Smooth muscle cell (in vitro differentiated cells): ENCODE measurements around the gene BHLHE40. TPM values are rescaled to one million over a fixed set of nuclear protein-coding genes. Genes with fewer than 3 reads are reported as not detected.
"Not testable (repeated sequence)": the region's sequence is repeated elsewhere in the genome, so short reads cannot be mapped to it uniquely, and the experiment has no call there.

Source experiments
- DNase-seq: peaks from one replicate; lab custom pipeline; 2025; ENCODE audit not compliant: unreplicated experiment; lab: John Stamatoyannopoulos, UW
- H2AFZ ChIP-seq: fragments of 200-600 bp; sonication (generic); 2 replicates; pipeline ENCODE4 v1.6.0; 2016; ENCODE audit warnings: antibody characterized with exemption, low read depth, mild to moderate bottlenecking
- H3F3A ChIP-seq: fragments of 200-600 bp; sonication (generic); 2 replicates; pipeline ENCODE4 v1.6.0; 2017; ENCODE audit warnings: antibody characterized with exemption, low read depth
- H3K27ac ChIP-seq: fragments of 200-600 bp; sonication (generic); 2 replicates; pipeline ENCODE4 v1.5.1; 2016; ENCODE audit warnings: low read depth, mild to moderate bottlenecking
- H3K27me3 ChIP-seq: fragments of 200-600 bp; sonication (generic); 2 replicates; pipeline ENCODE4 v1.6.1; 2016; ENCODE audit warnings: low read depth, mild to moderate bottlenecking
- H3K36me3 ChIP-seq: fragments of 200-600 bp; sonication (generic); 2 replicates; pipeline ENCODE4 v1.5.1; 2016; ENCODE audit warnings: low read depth
- H3K4me1 ChIP-seq: fragments of 200-600 bp; sonication (generic); 2 replicates; pipeline ENCODE4 v1.5.1; 2016; ENCODE audit warnings: low read depth
- H3K4me2 ChIP-seq: fragments of 200-600 bp; sonication (generic); 2 replicates; pipeline ENCODE4 v1.6.0; 2016; ENCODE audit warnings: mild to moderate bottlenecking
- H3K4me3 ChIP-seq: fragments of 200-600 bp; sonication (generic); 2 replicates; pipeline ENCODE4 v1.5.1; 2016; ENCODE audit warnings: mild to moderate bottlenecking
- H3K79me2 ChIP-seq: fragments of 200-600 bp; sonication (generic); 2 replicates; pipeline ENCODE4 v1.6.0; 2016; ENCODE audit warnings: low read depth, mild to moderate bottlenecking
- H3K9ac ChIP-seq: fragments of 200-600 bp; sonication (generic); 2 replicates; pipeline ENCODE4 v1.6.0; 2016; ENCODE audit warnings: low read depth
- H3K9me3 ChIP-seq: fragments of 200-600 bp; sonication (generic); replicated peaks from 2 replicates; pipeline ENCODE4 v1.5.1; 2016; ENCODE audit warnings: low read depth
- H4K20me1 ChIP-seq: fragments of 200-600 bp; sonication (generic); 2 replicates; pipeline ENCODE4 v1.6.0; 2016; ENCODE audit warnings: low read depth
- WGBS: methylation state at CpG from one replicate; pipeline ENCODE4 v1.1.7; 2016; ENCODE audit warnings: low lambda C conversion rate; 5-methylcytosine and 5-hydroxymethylcytosine counted together
- polyA plus RNA-seq: library from polyadenylated mRNA; unstranded; fragments of >200 nt; fragmentation: Nextera tagmentation; extraction: Ambion mirVana; gene quantifications from 2 replicates; pipeline ENCODE4 v1.2.1, GENCODE V29; 2016
- total RNA-seq: library from RNA; depleted of rRNA; stranded (reverse); fragments of >200 nt; gene quantifications from 2 replicates; pipeline ENCODE4 v1.2.3, GENCODE V29; 2014
- TF ChIP-seq, protein P1 (sequence below): fragments of 200-600 bp; sonication (generic); IDR thresholded peaks from 2 replicates; pipeline ENCODE4 v1.5.1; 2017; ENCODE audit warnings: borderline replicate concordance, mild to moderate bottlenecking, antibody characterized with exemption; ENCODE audit not compliant: insufficient read depth, poor library complexity, severe bottlenecking

Gene BHLHE40
- total and polyA plus RNA-seq, 2 experiments from 2014 or later: 195 to 209 TPM

GRCh38 chr3:4956738-4957137, 22.5 kb upstream of the BHLHE40 start:
- Histone ChIP-seq H3K9ac (no peak overlapping the region), H3K27ac (no peak overlapping the region), H3K79me2 (no peaks in the 10 kb centered on the region), H3K4me2 (no peak overlapping the region), H3K36me3 (no peaks in the 10 kb centered on the region), H3K4me3 (no peak overlapping the region), H2AFZ (no peak overlapping the region), H4K20me1 (no peaks in the 10 kb centered on the region), H3F3A (no peaks in the 10 kb centered on the region), H3K4me1 (no peaks in the 10 kb centered on the region), H3K27me3 (no peaks in the 10 kb centered on the region), H3K9me3 (no peaks in the 10 kb centered on the region)
- 89% methylated on average over 2 of the region's 2 CpGs for WGBS
- no peak for DNase-seq
- TF ChIP-seq, protein P1, sequence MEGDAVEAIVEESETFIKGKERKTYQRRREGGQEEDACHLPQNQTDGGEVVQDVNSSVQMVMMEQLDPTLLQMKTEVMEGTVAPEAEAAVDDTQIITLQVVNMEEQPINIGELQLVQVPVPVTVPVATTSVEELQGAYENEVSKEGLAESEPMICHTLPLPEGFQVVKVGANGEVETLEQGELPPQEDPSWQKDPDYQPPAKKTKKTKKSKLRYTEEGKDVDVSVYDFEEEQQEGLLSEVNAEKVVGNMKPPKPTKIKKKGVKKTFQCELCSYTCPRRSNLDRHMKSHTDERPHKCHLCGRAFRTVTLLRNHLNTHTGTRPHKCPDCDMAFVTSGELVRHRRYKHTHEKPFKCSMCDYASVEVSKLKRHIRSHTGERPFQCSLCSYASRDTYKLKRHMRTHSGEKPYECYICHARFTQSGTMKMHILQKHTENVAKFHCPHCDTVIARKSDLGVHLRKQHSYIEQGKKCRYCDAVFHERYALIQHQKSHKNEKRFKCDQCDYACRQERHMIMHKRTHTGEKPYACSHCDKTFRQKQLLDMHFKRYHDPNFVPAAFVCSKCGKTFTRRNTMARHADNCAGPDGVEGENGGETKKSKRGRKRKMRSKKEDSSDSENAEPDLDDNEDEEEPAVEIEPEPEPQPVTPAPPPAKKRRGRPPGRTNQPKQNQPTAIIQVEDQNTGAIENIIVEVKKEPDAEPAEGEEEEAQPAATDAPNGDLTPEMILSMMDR: no peak

GRCh38 chr3:4957978-4958377, 21.3 kb upstream of the BHLHE40 start:
- H3K4me2 ChIP-seq: no peak overlapping the region
- H3K4me3 ChIP-seq: no peak overlapping the region
- H3F3A ChIP-seq: no peaks in the 10 kb centered on the region
- H3K27me3 ChIP-seq: no peaks in the 10 kb centered on the region
- no peak overlapping the region for H3K9ac ChIP-seq
- no peak overlapping the region for H3K27ac ChIP-seq
- no peak overlapping the region for H2AFZ ChIP-seq
- H3K79me2 ChIP-seq: no peaks in the 10 kb centered on the region
- H3K36me3 ChIP-seq: no peaks in the 10 kb centered on the region
- no peaks in the 10 kb centered on the region for H3K4me1 ChIP-seq
- no peak for DNase-seq
- 70% methylated on average over 3 of the region's 3 CpGs for WGBS
- TF ChIP-seq, protein P1: no peak
- no peaks in the 10 kb centered on the region for H4K20me1 ChIP-seq
- H3K9me3 ChIP-seq: no peaks in the 10 kb centered on the region

GRCh38 chr3:4959180-4959579, 20.1 kb upstream of the BHLHE40 start:
- no peaks in the 10 kb centered on the region for H3K27me3 ChIP-seq
- TF ChIP-seq, protein P1: no peak
- H2AFZ ChIP-seq: no peak overlapping the region

DNA sequence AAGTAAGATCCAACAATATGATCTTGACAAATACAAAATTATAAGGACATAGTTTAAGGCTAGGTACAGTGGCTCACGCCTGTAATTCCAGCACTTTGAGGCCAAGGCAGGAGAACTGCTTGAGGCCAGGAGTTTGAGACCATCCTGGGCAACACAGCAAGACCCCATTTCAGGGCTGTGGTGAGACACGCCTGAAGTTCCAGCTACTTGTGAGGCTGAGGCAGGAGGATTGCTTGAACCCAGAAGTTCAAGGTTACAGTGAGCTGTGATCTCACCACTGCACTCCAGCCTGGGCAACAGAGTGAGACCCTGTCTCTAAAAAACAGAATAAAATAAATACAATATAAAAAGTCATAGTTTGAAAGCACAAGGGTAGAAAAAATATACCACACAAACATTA, 17.4 kb upstream of the BHLHE40 start:
- H3F3A ChIP-seq, DNase-seq, H3K27ac ChIP-seq, H3K9ac ChIP-seq, H3K79me2 ChIP-seq, H3K4me3 ChIP-seq, H3K9me3 ChIP-seq, H2AFZ ChIP-seq, H3K4me1 ChIP-seq, H4K20me1 ChIP-seq, H3K27me3 ChIP-seq, H3K4me2 ChIP-seq, H3K36me3 ChIP-seq: not testable (repeated sequence)
- WGBS: 95% methylated on average over 2 of the region's 2 CpGs

More at GRCh38 chr3:4959180-4959579, 20.1 kb upstream of the BHLHE40 start:
- Histone ChIP-seq H3K27ac (no peak overlapping the region), H3K9ac (no peak overlapping the region), H3K4me1 (no peaks in the 10 kb centered on the region), H3K4me3 (no peak overlapping the region), H3F3A (no peaks in the 10 kb centered on the region), H3K79me2 (no peaks in the 10 kb centered on the region), H3K9me3 (no peaks in the 10 kb centered on the region), H3K36me3 (no peaks in the 10 kb centered on the region), H3K4me2 (no peak overlapping the region), H4K20me1 (no peaks in the 10 kb centered on the region)
- DNase-seq: no peak
- WGBS: 72% methylated on average over 4 of the region's 4 CpGs
